GM18511 (cell line): ENCODE data around the gene ZMPSTE24.
"Not testable (repeated sequence)": the region's sequence is repeated elsewhere in the genome, so short reads cannot be mapped to it uniquely, and the experiment has no call there.

Experiments used
- ATAC-seq: cut with Tn5 transposase; IDR thresholded peaks from one replicate; pipeline ENCODE4 v1.9.1; 2021; ENCODE audit warnings: mild to moderate bottlenecking, moderate library complexity; ENCODE audit not compliant: unreplicated experiment

Gene ZMPSTE24

GRCh38 chr1:40316595-40317393, 58.8 kb downstream of the ZMPSTE24 start, which contains the start of gene COL9A2:
TSS of gene COL9A2 (minus strand) at chr1:40317286. CDS start at chr1:40317197, 89 bp downstream.
- no peak for ATAC-seq

- ATAC-seq = no peak
Measured at GRCh38 chr1:40317394-40318074, 59.5 kb downstream of the ZMPSTE24 start.

- ATAC-seq = no peak
Measured at GRCh38 chr1:40318476-40318875, 60.4 kb downstream of the ZMPSTE24 start.

GRCh38 chr1:40318970-40319621, 61.1 kb downstream of the ZMPSTE24 start:
- ATAC-seq = no peak

- ATAC-seq = not testable (repeated sequence)
Measured at GRCh38 chr1:40331403-40331802, 73.4 kb downstream of the ZMPSTE24 start.

GRCh38 chr1:40332695-40333094, 74.7 kb downstream of the ZMPSTE24 start:
- no peak for ATAC-seq

- ATAC-seq = no peak
Measured at GRCh38 chr1:40337443-40337842, 79.4 kb downstream of the ZMPSTE24 start.

- ATAC-seq = no peak
Measured at GRCh38 chr1:40338745-40339419, 80.8 kb downstream of the ZMPSTE24 start.

- ATAC-seq = no peak
Measured at GRCh38 chr1:40339420-40340323, 81.6 kb downstream of the ZMPSTE24 start.

- no peak for ATAC-seq
Measured at GRCh38 chr1:40341491-40342380, 83.7 kb downstream of the ZMPSTE24 start.

- ATAC-seq = not testable (repeated sequence)
Measured at GRCh38 chr1:40342381-40342717, 84.3 kb downstream of the ZMPSTE24 start.
